DMS53 (cell line): ENCODE measurements around the gene TELO2.
A peak's percentile ranks its signal among the peaks of the same experiment; 100 is the strongest.

Experiments
- DNase-seq: peaks from one replicate; lab custom pipeline; 2025; lab: John Stamatoyannopoulos, UW

The TELO2 gene

DNA sequence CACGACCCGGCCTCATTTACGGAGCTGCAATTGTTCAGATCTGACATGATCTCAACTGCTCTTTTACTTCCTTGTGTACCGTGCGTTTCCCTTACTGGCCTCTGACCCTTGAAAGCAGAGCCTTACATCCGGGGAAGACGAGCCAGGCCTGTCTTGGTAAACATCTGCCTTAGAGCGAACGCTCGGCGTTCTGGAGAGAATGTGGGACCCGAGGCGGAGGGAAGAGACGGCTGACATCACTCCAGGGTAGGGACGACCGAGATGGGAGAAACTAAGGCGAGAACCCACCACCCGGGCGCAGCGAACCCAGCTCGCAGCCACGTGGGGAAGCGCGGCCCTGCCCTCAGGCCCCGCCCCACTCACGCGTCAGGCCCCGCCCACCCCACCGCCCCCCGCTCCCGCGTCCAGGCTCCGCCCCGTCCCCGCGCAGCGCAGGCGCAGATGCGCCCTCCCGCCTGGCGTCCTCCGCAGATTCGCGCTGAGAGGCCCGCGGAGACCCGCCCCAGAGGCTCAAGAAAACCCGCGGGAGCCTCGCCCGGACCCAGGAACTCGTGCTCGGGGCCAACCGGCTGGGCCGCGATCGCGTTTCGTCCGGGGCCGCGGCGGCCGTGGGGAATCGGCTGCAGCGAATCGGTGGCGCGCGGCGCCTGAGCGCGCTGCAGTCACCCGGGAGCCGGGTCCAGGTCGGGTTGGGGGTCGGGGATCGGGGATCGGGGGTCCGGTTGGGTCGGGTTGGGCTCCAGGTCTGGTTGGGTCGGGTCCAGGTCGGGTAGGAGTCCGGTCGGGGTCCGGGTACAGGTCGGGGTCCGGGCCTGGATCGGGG is at the start of gene TELO2:
Gene TELO2 (plus strand): TSS at position 438 of the 823 bp plus-strand sequence. CDS start 922 bp downstream, outside the sequence.
- peak; percentile 89 for DNase-seq

DNA sequence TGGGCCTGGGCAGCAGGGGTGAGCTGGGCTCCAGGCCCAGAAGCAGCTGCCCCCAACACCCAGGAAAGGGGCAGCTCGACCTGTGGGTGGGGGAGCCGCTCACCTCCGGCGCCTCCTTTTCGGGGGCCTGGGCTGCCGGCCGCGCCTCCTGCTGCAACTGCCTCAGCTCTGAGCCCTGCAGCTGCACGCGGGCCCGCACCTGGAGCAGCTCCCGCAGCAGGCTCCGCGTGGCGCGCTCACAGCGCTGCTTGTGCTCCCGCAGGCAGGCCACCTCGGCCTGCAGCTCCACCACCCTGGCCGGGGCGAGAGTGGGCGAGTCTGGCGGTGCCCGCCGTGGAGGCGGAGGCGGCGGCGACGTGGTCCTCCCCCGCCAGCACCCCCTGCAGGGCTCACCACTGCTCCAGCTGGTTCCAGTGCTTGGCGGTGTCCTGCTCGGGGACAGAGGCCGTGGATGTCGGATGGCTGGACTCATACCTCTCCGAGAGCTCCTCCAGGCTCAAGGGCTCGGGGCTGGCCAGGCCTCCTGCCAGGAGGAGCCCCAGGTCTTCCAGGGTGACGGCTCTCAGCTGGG is 49.7 kb upstream of the TELO2 start:
- no peak for DNase-seq

DNA sequence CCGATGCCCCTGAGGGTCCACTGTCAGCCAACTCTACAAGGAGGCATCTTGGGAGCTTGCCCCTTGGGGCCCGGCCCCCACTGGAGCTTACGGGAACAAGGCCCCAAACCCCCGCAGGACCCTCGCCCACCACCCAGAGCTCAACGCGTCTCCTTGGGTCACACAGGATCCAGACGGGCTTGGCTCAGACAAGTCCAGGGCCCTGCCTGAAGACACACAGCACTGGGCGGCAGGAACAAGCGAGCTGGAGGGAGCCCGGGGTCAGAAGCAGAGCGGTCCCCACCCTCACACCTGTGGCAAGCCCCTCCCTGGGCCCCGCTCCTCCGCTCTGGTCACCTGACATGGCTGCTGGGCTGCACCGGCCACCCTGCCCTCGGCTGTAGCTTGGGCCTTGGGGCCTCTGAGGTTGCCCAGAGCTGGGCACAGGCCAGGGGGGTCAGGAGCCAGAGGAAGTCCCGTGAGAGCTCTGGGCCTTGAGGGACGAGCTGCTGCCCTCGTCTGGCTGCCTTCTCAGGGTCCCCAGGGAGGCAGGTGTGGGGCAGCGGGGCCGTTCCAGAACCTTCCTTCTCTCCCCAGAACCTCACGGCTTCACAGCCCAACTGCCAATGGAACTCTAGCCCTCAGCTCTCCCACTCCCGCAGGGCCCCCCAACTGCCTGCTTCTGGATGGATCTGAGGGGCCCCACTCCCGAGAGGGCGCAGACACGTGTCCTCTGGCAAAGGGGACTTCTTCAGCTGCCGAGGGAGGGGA is 49.0 kb upstream of the TELO2 start, which contains the start of gene CCDC154:
Gene CCDC154 (minus strand): TSS at position 577 of the 750 bp plus-strand sequence. CDS start 234 bp downstream, at position 343.
- DNase-seq, result no peak

DNA sequence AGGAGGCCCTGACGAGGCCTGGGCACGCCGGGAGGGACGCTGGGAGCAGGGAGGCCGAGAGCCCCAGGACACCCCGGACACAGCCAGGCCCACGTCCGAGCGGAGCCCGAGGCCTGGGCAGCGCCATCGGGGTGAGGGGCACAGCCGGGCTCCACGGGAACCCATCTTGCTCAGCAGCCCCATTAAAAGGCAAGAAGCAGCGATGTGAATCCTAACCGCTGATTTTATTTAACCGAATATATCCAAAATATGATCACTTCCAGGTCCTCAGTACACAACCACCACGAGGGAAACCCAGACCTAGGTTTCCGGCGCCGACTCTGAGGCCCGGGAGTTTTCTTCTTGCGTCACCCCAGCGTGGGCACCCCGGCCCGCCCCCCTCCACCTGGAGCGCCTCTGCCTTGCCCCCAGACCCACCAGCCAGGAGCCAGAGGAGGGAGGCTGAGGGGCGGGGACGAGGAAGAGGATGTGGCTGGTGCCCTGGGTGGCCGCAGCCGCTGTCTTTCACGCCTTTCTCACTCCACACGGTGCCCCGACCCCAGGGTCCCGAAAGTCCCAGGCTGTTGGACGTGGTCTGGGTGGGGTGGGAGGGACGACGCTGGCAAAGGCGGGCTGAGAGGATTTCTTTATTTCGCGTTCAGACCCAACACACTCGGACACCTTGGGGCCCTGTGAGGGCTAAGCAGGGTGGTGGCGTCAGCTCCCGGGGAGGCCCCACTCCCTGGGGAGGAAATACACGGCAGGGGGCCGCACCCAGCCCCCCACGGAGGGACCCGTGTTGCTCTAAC is 48.2 kb upstream of the TELO2 start:
- no peak for DNase-seq

DNA sequence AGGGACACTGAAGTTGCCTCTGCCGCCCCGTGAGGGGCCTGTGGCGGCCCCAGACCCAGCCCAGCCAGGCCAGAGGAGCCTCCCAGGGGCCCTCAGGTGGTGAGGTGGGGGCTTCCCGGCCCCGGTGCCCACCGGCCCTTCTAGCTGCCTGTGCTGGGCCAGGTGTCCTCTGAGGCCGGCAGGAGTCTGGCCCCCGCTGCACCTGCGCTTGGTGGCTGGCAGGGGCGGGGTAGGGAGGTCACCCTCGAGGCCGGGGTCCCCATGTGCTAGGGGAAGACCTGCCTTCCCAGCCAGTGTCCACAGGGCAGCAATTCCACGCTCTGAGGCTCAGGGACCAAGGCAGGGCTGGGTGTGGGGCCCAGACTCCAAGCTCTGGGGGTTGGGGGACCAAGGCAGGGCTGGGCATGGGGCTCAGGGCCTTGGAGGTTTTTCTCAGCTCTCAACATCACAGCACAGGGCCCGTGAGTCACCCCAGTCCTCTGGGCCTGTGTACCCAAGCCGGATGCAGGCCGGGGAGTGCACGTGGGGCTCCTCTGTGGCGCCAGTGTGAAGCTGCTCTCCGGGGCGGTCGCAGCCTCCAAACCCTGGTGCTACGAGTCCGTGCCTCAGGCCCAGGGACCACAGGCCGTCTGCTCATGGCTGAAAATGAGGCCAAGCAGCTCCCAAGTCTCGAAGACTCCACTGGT is 47.5 kb upstream of the TELO2 start:
- DNase-seq, result no peak

DNA sequence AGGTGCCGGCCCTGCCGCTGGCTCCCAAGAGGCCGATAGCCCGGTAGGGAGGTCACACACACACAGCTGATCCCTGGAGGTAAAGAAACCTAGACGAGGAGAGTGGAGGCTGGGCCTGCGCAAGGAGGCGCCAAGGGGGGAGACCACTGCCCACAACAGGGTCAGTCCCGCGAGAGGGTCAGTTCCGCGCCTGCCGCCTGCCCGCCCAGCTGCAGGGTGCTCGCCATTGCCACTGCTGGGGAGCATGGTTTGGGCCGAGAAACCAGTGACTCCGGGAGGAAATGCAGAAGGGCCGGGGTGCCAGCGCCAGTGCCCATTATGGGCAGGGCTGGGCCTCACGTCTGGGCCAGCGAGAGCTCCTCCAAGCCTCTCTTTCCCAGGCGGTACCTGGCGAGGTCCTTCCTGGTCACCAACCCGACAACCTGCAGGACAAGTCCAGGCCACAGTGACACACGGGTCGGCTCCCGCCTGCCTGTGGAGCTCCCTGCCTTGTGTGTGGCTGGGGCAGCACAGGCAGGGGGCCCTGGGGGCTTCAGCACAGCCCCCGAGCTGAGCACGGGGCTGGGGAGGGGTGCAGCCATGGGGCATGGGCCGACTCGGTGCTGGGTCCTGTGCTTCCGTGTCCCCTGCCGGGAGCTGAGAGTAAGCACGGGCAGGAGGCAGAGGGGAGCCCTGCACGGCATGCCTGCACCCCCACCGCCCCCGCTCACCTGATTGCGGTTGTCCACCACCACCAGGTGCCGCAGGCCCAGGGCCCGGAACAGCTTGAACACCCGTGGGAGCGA is 46.7 kb upstream of the TELO2 start:
- no peak for DNase-seq

DNA sequence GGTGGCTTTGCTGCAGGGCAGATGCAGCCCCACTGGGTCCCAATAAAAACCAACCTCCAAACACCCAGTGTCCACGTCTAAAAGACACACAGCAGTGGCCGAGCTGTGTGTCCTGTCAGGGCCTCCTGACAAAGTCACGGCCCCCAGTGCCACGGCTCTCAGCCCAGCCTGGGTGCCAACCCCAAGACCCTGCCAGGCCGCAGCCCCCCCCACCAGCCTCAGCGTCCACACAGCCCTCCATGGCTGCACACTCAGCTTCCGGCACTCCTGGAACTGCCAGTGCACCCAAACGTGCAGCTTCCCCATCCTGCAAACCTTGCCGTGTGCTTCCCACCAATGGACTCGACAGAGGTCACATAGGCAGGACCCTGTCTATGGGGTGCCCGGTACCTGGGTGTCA is 45.2 kb upstream of the TELO2 start:
- no peak for DNase-seq

DNA sequence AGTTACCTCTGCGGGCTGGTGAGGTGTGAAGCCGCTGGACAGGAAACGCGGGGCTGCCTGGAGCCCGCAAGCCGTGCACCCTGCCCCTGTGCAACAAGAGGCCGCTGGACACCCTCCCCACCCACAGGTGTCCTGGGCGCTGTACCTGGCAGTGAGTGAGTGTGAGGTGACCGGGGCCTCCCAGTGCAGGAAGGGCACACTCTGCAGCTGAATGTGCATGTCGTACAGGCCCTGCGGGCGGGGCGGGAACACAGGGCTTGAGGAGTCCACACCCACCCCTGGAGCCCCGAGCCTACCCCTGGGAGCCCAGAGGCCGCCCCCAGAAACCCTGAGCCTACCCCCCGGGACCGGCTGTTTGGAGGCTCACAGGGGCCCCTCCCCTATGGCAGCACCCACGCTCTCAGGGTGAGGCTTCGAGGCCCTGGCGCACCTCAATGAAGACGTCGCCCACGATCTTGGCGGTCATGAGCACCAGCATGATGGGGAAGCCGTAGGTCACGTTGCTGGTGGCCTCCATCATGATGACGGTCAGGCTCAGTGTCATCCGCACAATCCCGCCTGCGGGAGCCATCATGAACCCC is 44.5 kb upstream of the TELO2 start:
- no peak for DNase-seq

DNA sequence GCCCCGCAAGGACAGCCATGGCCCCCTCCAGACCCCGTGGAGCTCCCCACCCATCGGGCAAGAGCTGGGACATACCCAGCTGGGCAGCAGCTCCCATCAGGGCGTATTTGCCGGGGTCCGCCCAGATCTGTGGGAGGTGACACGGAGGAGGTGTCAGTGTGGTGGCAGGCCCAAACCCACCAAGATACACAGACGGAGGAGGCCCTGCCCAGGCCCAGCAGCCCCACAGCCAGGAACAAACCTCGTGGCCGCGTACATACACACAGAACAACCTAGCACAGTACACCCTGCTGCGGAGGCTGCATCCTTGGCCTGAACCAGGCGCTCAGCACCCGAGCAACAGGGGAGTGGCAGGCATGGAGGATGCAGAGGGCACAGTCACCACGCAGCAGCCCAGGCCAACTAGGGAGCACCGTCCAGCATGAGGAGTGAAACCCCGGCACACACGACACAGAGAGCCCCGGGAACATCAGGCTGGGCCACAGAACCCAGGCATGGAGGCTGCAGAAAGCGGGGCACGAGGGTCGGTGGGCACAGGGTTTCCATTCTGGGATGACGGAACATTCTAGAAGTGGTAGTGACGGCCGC is 43.9 kb upstream of the TELO2 start:
- DNase-seq, result no peak

DNA sequence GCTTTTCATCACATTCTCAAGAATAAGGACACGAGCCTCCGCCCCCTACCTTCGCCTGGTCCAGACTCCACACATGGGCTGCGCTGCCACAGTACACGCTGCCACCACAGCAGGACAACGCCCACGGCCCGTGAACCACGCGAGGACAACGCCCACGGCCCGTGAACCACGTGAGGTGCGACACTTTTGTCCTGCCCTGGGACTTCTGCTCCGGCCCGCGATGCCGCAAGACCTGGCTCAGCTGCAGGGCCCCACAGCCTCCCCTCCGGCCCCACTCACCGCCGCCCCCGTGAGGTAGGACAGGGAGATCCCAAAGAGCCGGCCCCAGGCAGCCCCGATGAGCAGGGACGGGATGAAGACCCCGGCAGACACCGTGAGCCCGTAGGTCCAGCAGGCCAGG is 42.9 kb upstream of the TELO2 start:
- no peak for DNase-seq

DNA sequence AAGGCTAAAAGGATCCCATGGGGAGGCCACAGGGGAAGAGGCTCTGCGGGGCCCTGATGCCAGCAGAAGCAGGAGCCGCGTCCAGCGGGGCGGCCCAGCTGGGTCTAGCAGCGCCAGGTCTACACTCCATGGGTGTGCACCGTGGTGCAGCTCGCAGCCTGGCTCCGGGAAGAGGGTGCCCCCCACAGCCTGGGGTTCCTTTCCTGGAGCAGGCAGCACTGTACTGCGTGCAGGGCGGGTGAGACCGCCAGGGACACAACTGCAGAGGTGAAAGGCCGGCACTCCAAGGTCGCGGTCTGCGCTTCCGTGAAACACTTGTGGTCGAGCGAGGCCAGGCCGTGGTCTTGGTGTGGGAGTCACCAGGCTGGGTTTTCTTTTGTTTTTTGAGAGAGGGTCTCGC is 42.3 kb upstream of the TELO2 start:
- no peak for DNase-seq

DNA sequence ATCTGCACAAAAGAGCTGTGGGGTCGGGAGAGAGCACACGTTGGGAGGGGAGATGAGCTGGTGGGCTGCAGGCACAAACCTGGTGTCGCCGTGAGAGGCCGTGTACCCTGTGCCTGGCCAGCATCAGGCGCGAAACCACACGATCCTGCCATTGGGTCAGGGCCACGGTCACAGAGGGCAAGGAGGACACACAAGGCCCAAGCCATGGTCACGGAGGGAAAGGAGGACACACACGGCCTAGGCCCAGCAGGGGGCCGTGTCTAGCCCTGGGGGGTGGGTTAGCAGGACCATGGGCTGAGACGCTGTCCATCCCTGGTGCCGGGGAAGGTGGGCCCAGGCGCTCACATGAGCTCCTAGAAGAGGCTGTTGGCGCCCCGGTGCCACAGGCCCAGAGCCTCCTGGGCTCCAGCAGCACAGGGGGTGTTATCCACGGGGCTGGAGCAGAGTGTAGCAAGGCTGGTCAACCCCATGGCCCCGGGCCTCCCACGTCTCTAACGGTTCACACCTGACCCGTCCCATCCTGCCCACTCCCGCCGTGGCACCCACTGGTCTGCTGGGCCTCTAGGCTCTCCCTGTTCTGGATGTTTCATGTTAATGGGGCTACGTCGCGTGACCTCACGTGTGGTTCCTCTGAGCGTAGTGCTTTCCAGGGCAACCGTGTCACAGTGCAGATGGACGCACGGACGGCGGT is 41.3 kb upstream of the TELO2 start:
- DNase-seq, result no peak

DNA sequence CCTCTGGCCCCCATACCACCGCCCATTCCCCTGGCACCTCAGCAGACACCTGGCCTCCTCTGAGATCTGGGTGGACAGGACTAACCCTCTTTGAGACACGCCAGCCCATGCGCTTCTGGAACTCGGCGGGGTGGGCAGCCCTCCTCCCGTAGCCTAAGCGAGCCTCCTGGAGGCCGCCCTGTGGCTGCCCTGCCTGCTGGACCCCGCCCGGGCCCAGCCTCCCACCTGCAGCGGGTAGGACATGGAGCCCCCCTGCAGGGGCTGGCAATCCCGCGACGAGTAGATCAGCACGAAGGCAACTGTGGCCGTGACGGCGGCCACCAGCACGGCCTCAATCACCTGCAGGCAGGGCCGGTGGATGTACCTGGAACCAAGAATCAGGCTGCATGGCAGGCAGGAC is 40.6 kb upstream of the TELO2 start:
- DNase-seq, result no peak

DNA sequence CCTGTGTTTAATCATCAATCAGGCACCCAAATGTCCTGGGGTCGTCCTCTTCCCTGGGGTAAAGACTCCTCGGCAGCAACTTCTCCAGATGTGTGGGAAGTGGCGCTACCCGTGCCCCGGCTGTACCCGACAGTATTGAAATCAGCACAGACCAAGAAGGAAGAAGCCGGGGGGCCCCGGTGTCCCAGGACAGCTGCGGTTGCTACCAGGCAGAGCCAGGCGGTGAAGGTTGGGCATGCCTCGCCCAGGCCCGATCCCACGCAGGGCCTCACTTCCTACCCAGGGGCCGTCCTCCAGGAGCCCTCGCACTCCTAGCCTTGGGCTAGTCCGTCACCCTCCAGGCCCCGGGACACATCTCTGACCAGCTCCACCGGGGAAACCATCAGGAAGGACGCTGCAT is 39.8 kb upstream of the TELO2 start:
- DNase-seq, result no peak

DNA sequence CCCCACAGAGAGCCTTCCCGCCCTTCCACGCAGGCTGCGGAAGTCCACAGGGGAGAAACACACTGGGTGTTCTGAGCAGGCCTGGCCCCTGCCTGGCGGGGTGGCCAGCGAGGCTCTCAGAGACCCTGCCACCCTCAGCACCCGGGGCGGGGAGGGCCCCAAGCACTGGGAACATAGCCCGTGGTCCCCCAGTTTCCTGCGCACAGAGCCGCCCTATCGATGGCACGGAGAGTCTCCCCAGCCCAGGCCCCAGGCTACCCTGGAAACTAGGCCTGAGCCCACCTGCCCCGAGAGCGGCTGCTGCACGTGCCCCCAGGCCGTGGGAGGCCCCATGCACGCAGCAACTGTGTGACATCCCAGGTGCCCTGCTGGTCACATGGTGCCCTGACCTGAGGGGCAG is 38.6 kb upstream of the TELO2 start:
- no peak for DNase-seq

DNA sequence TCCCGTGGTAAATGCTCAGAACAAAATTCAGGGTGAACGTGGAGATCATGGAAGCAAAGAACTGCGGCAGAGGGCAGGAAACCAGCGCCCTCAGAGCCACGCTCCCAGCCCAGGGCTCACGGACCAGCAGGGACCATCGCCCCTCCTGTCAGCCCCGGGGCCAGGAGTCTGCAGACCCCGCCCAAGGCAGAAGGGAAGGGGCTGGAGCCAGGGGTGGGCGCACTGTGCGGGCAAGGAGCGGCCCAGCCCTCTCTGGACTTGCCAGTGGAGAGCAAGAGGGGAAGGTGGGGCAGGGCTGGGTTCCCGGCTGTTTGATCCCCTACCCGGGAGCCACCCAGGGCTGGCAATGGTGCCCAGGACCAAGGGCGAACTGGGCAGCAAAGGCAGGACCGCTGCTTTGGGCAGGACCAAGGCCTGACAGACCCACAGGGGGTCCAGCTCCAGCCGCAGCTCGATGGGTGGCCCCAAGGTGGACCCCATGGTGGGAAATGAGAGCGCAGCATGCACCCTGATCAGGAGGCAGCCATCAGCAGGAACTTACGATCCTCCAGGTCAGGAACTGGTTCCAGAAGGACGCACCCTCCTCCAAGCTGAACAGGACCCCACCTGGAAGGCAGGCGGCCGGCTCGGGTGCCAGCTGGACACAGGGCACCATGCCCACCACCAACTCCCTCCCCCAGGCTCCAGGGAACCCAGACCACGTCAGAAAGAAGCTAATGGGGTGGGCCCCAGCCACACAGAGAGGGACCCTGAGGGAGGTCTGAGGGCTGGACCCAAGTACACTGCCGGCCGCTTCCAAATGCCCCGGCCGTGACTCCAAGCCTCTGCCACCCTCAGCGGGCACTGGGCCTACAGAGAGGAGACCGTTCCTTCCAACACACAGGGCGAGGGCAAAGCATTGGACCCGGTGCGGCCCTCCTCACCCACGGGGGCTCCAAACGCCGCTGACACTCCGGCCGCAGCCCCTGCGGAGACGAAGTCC is 37.7 kb upstream of the TELO2 start:
- DNase-seq, result no peak

DNA sequence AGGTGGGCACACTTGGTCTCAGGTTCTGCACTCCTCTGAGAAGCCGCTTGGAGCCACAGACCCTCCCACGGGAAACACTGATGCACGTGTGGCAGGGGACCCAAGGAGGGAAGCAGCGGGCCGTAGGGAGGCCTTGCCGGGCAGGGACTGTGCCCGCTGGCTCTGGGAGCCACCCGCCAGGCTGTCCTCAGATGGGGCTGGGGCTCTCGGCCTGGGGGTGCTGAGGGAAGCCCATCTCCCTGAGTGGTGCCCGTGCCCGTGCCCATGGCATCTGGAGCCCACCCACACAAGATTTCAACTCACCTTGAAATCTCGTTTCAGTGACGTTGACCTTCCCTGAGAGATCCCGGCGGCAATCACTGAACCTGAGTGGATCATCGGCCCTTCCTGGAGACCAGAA is 36.2 kb upstream of the TELO2 start:
- DNase-seq, result no peak
